Activated naive CD8-positive, alpha-beta T cell treated with anti-CD3 and anti-CD28 coated beads, Interleukin-2, amount 10 ng/mL, durations not matched to agents 7 days and 5 days (primary cell): ENCODE data around the gene KCNT1. TPM values are rescaled to one million over a fixed set of nuclear protein-coding genes. Genes with fewer than 3 reads are reported as not detected.

Experiments used
- ATAC-seq: fragments of 150-1000 bp; cut with Tn5 transposase; one replicate; pipeline ENCODE4 v1.10.0; 2021; ENCODE audit warnings: low read depth, moderate library complexity
- POLR2A ChIA-PET: fragments of 350-600 bp; sonication (Branson Sonifier 250); formaldehyde crosslinking; loops from one replicate; lab custom pipeline; 2021; ENCODE audit warnings: antibody characterized with exemption; lab: Charles Lee
- DNase-seq: peaks from one replicate; pipeline ENCODE4 v3.0.0; 2021
- H3K27ac Mint-ChIP-seq: one replicate; pipeline ENCODE4 v1.8.0; 2022; ENCODE audit warnings: mild to moderate bottlenecking, mixed read lengths
- H3K27me3 Mint-ChIP-seq: one replicate; pipeline ENCODE4 v1.8.0; 2022; ENCODE audit warnings: mild to moderate bottlenecking, moderate library complexity, mixed read lengths
- H3K36me3 Mint-ChIP-seq: one replicate; pipeline ENCODE4 v1.8.0; 2021; ENCODE audit warnings: mild to moderate bottlenecking, mixed read lengths
- H3K4me1 Mint-ChIP-seq: one replicate; pipeline ENCODE4 v1.8.0; 2021; ENCODE audit warnings: mixed read lengths
- H3K4me3 Mint-ChIP-seq: one replicate; pipeline ENCODE4 v1.8.0; 2022; ENCODE audit warnings: mild to moderate bottlenecking, moderate library complexity, mixed read lengths
- H3K9me3 Mint-ChIP-seq: one replicate; pipeline ENCODE4 v1.8.0; 2021; ENCODE audit warnings: mixed read lengths
- total RNA-seq, 2 experiments: library from RNA; stranded (reverse); gene quantifications; one replicate each; pipeline ENCODE4 v1.2.3, GENCODE V29; 2021

Gene KCNT1
- total RNA-seq, 2 experiments from 2014 or later, result not detected

DNA sequence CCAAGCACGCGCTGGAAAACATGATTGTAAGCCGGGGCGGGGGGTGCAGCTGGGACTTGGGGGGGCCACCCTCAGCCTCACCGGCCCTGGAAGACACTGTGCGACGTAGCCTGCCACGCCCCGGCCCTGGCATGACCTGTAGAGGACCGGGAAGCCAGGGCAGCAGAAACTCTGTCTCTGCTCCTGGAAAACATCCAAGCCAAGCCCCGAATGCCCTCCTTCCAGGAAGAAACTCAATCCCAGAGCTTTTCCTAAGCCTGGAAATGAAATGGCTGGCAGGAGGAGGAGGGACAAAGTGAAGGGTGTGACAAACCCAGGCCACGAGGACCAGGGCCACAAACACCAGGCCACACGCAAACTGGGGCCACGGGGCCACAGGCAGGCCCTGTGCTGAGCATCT lies 55.4 kb downstream of the KCNT1 start:
- Mint-ChIP-seq H3K27me3 (no peaks in the 10 kb centered on the region), H3K27ac (no peak overlapping the region), H3K4me1 (no peaks in the 10 kb centered on the region), H3K9me3 (no peaks in the 10 kb centered on the region), H3K4me3 (no peak overlapping the region), H3K36me3 (no peaks in the 10 kb centered on the region)
- DNase-seq (no peak), ATAC-seq (no peak)
- POLR2A ChIA-PET, result no interaction called here

DNA sequence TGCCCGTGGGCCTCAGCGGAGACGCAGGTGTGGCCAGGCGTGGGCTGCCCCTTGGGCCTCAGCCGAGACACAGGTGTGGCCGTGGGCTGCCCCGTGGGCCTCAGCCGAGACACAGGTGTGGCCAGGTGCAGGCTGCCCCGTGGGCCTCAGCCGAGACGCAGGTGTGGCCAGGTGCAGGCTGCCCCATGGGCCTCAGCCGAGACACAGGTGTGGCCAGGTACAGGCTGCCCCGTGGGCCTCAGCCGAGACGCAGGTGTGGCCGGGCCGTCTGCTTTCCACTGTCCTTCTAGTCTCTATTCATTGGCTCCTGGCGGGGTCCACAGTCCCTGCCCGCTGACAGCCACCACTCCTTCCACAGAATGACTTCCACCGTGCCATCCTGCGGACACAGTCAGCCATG lies 56.1 kb downstream of the KCNT1 start:
- Mint-ChIP-seq H3K9me3 (no peaks in the 10 kb centered on the region), H3K27ac (no peak overlapping the region), H3K27me3 (no peaks in the 10 kb centered on the region), H3K4me1 (no peaks in the 10 kb centered on the region), H3K36me3 (no peaks in the 10 kb centered on the region), H3K4me3 (no peak overlapping the region)
- no peak for ATAC-seq
- POLR2A ChIA-PET, result no interaction called here
- DNase-seq, result no peak

DNA sequence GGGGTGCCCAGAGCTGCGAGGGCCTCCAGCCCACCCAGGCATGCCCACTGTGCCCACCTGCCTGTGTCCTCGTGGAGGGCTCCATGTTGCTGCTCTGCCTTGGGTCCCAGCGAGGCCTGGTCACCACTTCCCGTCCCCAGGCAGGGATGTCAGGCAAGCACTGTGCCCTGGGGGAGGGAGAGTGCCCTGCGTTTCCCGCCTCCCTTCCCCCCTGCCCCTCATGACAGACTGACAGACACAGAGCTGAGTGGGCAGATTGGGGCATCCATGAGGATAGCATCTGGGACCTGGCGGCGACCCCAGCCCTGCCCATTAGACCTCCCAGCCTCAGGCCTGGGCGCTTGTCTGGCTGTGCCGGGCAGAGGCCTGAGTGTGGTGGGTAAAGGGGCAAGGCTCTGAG lies 56.9 kb downstream of the KCNT1 start:
- Mint-ChIP-seq H3K9me3 (no peaks in the 10 kb centered on the region), H3K27me3 (no peaks in the 10 kb centered on the region)

DNA sequence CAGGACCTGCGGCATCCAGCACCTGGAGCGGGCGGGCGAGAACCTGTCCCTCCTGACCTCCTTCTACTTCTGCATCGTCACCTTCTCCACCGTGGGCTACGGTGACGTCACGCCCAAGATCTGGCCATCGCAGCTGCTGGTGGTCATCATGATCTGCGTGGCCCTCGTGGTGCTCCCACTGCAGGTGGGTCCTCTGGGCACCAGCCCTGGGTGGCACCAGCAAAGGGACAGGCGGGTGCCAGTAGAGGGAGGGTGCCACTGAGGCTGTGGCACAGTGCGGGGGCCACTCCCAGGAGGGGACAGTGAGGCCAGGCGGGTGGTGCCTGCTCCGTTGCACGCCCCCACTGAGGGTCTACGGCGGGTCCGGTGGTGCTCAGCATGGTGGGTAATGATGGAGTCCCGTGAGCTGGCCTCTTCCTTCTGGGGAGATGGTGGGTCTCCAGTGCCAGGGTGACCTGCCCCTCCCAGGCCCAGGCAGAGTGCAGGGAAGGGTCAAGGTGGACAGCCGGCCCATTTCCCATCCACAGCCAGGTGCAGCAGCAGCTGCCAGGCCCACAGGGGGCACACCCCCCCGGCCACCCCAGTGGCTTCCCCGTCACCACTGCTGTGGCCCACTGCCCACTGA lies 57.8 kb downstream of the KCNT1 start:
- no peaks in the 10 kb centered on the region for H3K9me3 Mint-ChIP-seq
- DNase-seq (no peak), ATAC-seq (no peak)
- H3K27me3 Mint-ChIP-seq, result no peaks in the 10 kb centered on the region
- H3K36me3 Mint-ChIP-seq, result no peaks in the 10 kb centered on the region
- POLR2A ChIA-PET, result no interaction called here
- no peaks in the 10 kb centered on the region for H3K4me1 Mint-ChIP-seq
- H3K4me3 Mint-ChIP-seq, result no peak overlapping the region
- H3K27ac Mint-ChIP-seq, result no peak overlapping the region

More for the DNA sequence above, 56.9 kb downstream of the KCNT1 start:
- Mint-ChIP-seq H3K36me3 (no peaks in the 10 kb centered on the region), H3K27ac (no peak overlapping the region), H3K4me3 (no peak overlapping the region), H3K4me1 (no peaks in the 10 kb centered on the region)
- ATAC-seq, result no peak
- POLR2A ChIA-PET, result no interaction called here
- no peak for DNase-seq

DNA sequence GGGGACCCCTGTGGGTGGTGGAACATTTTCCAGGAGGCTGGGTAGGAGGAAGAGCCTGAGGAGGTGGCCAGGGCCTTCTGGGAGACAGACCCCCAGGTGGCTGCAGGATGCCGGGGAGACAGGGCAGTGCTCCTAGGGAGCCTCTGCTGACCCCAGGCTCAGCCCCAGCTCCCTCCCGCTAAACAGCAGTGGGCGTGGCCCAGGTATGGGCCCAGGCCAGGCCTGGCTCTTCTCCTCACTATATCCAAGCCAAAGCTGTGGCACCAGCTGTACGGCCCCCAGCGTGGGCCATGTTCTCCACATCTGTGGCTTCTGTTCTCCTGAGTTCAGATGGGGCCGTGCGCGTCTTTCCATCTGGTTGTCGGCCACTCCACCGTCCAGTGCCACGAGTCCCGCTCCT lies 58.5 kb downstream of the KCNT1 start:
- Mint-ChIP-seq H3K4me3 (no peak overlapping the region), H3K9me3 (no peaks in the 10 kb centered on the region), H3K27ac (no peak overlapping the region)

DNA sequence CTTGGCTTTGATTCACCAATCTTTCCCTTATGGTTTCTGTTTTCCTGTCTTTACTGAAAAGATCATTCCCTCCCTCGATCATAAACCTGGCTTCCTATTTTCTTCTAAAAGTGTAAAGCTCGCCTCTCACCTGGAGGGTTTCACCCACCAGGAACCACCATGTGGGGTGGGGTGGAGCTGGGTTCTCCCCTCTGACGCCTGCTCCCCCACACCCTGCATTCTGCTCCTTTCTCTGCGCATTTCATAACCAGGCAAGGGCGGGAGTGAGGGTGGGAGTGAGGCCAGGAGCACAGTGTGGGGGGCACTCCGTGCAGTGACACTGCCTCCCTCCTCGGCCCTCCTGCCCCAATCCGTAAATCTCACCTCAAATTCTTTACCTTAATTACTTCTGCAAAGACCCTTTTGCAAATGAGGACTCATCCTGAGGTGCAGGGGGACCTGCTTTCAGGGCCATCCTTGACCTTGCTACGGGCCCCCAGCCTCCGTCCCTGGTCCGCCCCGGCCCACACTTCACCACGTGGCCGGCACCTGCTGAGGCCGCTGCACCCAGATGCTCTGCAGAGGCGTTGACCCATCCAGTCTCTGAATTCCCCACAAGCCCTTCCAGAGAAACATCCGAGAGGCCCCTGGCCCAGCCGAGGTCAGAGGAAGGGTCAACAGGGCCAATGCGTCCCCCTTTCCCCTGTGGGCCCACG lies 59.3 kb downstream of the KCNT1 start:
- Mint-ChIP-seq H3K27me3 (no peaks in the 10 kb centered on the region), H3K9me3 (no peaks in the 10 kb centered on the region), H3K27ac (no peak overlapping the region), H3K36me3 (no peaks in the 10 kb centered on the region), H3K4me3 (no peak overlapping the region), H3K4me1 (no peaks in the 10 kb centered on the region)
- DNase-seq (no peak), ATAC-seq (no peak)
- POLR2A ChIA-PET, result no interaction called here

More for the DNA sequence above, 58.5 kb downstream of the KCNT1 start:
- H3K36me3 Mint-ChIP-seq, result no peaks in the 10 kb centered on the region
- no peak for DNase-seq
- POLR2A ChIA-PET, result no interaction called here
- no peaks in the 10 kb centered on the region for H3K4me1 Mint-ChIP-seq
- ATAC-seq, result no peak
- H3K27me3 Mint-ChIP-seq, result no peaks in the 10 kb centered on the region

DNA sequence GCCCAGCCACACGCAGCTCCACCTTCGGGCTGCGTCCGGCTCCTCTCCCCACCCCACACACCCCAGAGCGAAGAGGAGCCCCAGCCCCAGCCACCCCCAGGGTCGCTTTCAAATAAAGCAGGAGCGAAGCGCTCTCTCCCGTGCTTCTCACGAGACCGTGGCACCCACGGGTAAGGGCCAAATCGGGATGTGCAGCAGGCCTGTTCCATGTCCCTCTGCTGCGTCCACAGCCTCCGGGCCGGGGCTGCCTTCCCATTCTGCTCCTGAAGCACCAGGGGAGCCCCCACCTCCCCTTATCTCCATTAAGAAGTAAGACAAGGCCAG lies 59.8 kb downstream of the KCNT1 start:
- DNase-seq (no peak), ATAC-seq (no peak)
- H3K4me3 Mint-ChIP-seq, result no peak overlapping the region
- H3K27ac Mint-ChIP-seq, result no peak overlapping the region
- peaks cover 2% of the 10 kb centered on the region for H3K9me3 Mint-ChIP-seq
- POLR2A ChIA-PET, result no interaction called here
- no peaks in the 10 kb centered on the region for H3K4me1 Mint-ChIP-seq
- no peaks in the 10 kb centered on the region for H3K27me3 Mint-ChIP-seq
- no peaks in the 10 kb centered on the region for H3K36me3 Mint-ChIP-seq

DNA sequence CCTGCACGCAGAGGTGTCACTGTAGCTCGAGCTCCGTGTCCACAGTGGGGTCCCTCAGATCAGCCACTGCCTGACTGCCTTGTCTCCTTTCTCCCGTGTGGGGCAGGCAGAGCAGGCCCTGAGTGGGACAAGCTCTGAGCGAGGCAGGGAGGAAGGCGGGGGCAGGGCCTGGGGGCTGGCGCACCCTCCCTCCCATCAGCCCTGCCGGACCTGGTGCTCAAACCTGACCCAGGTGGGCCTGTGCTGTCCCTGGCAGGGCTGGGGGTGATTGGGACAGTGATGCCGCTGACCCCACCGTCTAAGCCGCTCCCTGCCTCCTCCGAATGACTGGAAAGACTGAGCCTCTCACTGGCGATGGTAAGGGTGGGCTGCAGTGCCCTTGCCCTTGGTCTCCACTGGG lies 60.9 kb downstream of the KCNT1 start:
- no peaks in the 10 kb centered on the region for H3K4me1 Mint-ChIP-seq
- POLR2A ChIA-PET, result no interaction called here
- H3K27ac Mint-ChIP-seq, result no peak overlapping the region
- H3K36me3 Mint-ChIP-seq, result no peaks in the 10 kb centered on the region
- no peaks in the 10 kb centered on the region for H3K27me3 Mint-ChIP-seq
- no peak for ATAC-seq
- DNase-seq, result no peak
- peaks cover 4% of the 10 kb centered on the region for H3K9me3 Mint-ChIP-seq
- no peak overlapping the region for H3K4me3 Mint-ChIP-seq

DNA sequence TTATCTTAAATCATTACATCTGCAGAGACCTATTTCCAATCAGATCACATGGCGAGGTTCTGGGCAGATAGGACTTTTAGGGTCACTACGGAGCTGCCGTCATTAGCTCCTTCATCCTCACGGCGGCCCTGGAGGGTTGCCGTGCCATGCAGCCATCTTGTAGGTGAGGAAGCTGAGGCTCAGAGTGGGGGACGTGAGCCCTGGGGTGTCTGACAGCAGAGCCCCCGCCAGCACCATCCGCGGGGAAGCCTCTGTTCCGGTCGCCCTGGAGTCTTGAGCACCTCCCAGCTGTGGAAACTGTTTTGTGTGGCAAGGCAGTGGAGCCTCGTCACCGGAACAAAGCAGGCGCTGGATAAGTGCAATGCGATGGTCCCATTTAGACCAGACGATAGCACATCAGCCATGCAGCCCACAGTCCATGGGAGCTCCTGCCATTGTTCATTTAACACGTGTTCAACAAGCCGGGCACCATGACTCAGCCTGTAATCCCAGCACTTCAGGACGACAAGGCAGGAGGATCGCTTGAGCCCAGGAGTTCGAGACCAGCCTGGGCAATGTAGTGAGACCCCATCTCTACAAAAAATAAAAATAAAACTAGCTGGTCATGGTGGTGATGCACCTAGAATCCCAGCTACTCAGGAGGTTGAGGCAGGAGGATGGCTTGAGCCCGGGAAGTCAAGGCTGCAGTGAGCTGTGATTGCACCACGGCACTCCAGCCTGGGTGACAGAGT lies 61.9 kb downstream of the KCNT1 start:
- ATAC-seq, result no peak
- H3K27ac Mint-ChIP-seq, result no peak overlapping the region
- no peaks in the 10 kb centered on the region for H3K36me3 Mint-ChIP-seq
- H3K27me3 Mint-ChIP-seq, result no peaks in the 10 kb centered on the region
- DNase-seq, result no peak
- no peaks in the 10 kb centered on the region for H3K4me1 Mint-ChIP-seq
- H3K4me3 Mint-ChIP-seq, result no peak overlapping the region
- POLR2A ChIA-PET, result no interaction called here
- H3K9me3 Mint-ChIP-seq, result peaks cover 4% of the 10 kb centered on the region

DNA sequence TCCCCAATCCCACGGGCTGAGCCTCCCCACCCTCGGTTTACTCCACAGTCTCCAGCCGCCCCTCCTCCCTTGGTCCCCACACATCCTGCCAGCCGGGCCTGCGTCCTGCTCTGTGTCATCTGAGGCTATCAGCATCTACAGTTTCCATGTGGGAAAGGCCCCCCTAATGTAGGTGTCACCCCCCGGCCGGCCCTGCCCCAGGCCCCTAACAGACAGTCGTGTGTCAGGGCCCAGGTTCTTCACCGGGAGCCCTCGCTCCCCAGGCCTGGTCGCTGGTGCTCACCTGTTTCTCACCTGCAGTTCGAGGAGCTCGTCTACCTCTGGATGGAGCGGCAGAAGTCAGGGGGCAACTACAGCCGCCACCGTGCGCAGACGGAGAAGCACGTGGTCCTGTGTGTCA lies 62.7 kb downstream of the KCNT1 start:
- no peaks in the 10 kb centered on the region for H3K36me3 Mint-ChIP-seq
- H3K9me3 Mint-ChIP-seq, result peaks cover 4% of the 10 kb centered on the region
- H3K4me1 Mint-ChIP-seq, result no peaks in the 10 kb centered on the region
- ATAC-seq (no peak), DNase-seq (no peak)
- POLR2A ChIA-PET, result no interaction called here
- H3K4me3 Mint-ChIP-seq, result no peak overlapping the region
- H3K27ac Mint-ChIP-seq, result no peak overlapping the region
- H3K27me3 Mint-ChIP-seq, result no peaks in the 10 kb centered on the region

DNA sequence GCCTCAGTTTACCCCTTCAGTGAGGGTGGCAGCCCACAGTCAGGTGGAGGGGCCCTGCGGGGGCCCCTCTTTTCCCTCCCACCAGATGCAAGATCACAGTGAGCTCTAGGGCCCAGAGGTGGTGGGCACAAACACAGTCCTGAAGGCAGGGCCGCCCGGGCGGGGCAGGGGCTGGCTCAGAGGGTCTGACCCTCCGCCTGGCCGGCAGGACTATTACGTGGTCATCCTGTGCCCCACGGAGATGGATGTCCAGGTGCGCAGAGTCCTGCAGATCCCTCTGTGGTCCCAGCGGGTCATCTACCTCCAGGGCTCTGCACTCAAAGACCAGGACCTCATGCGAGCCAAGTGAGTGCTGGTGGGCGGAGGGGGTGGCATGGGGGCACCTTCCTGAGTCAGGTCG lies 63.4 kb downstream of the KCNT1 start:
- Mint-ChIP-seq H3K9me3 (peaks cover 4% of the 10 kb centered on the region), H3K27me3 (no peaks in the 10 kb centered on the region), H3K36me3 (no peaks in the 10 kb centered on the region)

DNA sequence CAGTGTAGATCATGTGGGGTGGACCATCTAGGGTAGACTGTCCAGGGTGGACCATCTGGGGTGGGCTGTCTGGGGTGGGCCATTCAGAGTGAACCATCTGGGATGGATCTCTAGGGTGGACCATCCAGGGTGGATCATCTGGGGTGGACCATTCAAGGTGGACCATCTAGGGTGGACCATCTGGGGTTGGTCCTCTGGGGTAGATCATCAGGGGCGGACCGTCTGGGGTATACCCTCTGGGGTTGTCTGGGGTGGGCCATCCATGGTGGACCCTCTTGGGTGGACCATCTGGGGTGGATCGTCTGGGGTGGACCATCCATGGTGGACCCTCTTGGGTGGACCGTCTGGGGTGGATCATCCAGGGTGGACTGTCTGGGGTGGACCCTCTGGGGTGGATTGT lies 64.3 kb downstream of the KCNT1 start:
- Mint-ChIP-seq H3K27ac (no peak overlapping the region), H3K9me3 (peaks cover 4% of the 10 kb centered on the region), H3K36me3 (no peaks in the 10 kb centered on the region), H3K4me3 (no peak overlapping the region), H3K27me3 (no peaks in the 10 kb centered on the region), H3K4me1 (no peaks in the 10 kb centered on the region)
- POLR2A ChIA-PET, result no interaction called here
- DNase-seq (no peak), ATAC-seq (no peak)

More for the DNA sequence above, 63.4 kb downstream of the KCNT1 start:
- Mint-ChIP-seq H3K4me3 (no peak overlapping the region), H3K27ac (no peak overlapping the region), H3K4me1 (no peaks in the 10 kb centered on the region)
- DNase-seq (no peak), ATAC-seq (no peak)
- POLR2A ChIA-PET, result no interaction called here

DNA sequence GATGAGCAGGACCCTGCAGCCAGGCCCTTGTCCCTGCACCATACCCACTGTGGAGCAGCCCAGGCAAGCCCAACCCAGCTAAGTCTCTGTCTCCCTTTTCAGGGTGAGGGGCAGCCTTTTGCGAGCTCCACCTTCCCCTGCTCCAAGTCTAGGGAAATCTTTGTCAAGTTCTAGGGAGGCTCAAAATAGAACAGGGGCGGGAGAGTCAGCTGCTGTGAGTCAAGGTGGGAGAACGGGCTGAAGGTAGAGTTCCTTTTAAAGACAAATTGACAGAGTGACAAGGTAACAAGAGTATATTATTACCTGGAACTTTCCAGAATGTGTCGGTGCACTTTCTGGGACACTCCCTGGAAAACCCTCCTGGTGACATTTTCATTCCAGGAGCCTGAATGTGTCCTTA lies 64.7 kb downstream of the KCNT1 start:
- Mint-ChIP-seq H3K36me3 (no peaks in the 10 kb centered on the region), H3K9me3 (peaks cover 4% of the 10 kb centered on the region), H3K4me1 (no peaks in the 10 kb centered on the region), H3K27ac (no peak overlapping the region), H3K27me3 (no peaks in the 10 kb centered on the region), H3K4me3 (no peak overlapping the region)
- no peak for DNase-seq
- POLR2A ChIA-PET, result no interaction called here
- no peak for ATAC-seq
